ENCODE results near the gene DMAP1.
"Not testable (repeated sequence)": the region's sequence is repeated elsewhere in the genome, so short reads cannot be mapped to it uniquely, and the experiment has no call there.

DMAP1 gene

GRCh38 chr1:44213222-44214112, at the start of gene DMAP1:
TSS of gene DMAP1 (plus strand) at chr1:44213471. CDS start at chr1:44213754, 283 bp downstream.
- DNase-seq = peak; percentile 95

GRCh38 chr1:44168520-44169098, 44.7 kb upstream of the DMAP1 start:
- DNase-seq = peak; percentile 40

- no peak for DNase-seq
These were observed 42.9 kb upstream of the DMAP1 start for GRCh38 chr1:44170281-44170823.

- no peak for DNase-seq
These were observed 38.6 kb upstream of the DMAP1 start for GRCh38 chr1:44174630-44175029.

GRCh38 chr1:44200336-44200735, 12.9 kb upstream of the DMAP1 start:
- DNase-seq = no peak

GRCh38 chr1:44206545-44206944, 6.7 kb upstream of the DMAP1 start:
- not testable (repeated sequence) for DNase-seq

GRCh38 chr1:44208226-44208625, 5.0 kb upstream of the DMAP1 start:
- DNase-seq = no peak

GRCh38 chr1:44210595-44210994, 2.7 kb upstream of the DMAP1 start:
- no peak for DNase-seq

GRCh38 chr1:44212355-44213221, 683 bp upstream of the DMAP1 start:
- DNase-seq = peak; percentile 43

GRCh38 chr1:44217809-44218410, 4.6 kb downstream of the DMAP1 start:
- peak; percentile 89 for DNase-seq

- DNase-seq = no peak
These were observed 5.4 kb downstream of the DMAP1 start for GRCh38 chr1:44218503-44219300.

- DNase-seq = no peak
These were observed 6.0 kb downstream of the DMAP1 start for GRCh38 chr1:44219301-44219626.

- no peak for DNase-seq
These were observed 6.9 kb downstream of the DMAP1 start for GRCh38 chr1:44220001-44220751.

GRCh38 chr1:44220755-44221154, 7.5 kb downstream of the DMAP1 start:
- no peak for DNase-seq

GRCh38 chr1:44221769-44222168, 8.5 kb downstream of the DMAP1 start:
- DNase-seq = no peak

- no peak for DNase-seq
These were observed 9.3 kb downstream of the DMAP1 start for GRCh38 chr1:44222397-44223186.

- peak; percentile 16 for DNase-seq
These were observed 9.9 kb downstream of the DMAP1 start for GRCh38 chr1:44223187-44223610.

GRCh38 chr1:44225761-44226160, 12.5 kb downstream of the DMAP1 start:
- DNase-seq = no peak

- DNase-seq = peak; percentile 87
These were observed 13.9 kb downstream of the DMAP1 start for GRCh38 chr1:44227211-44227610.

- no peak for DNase-seq
These were observed 14.9 kb downstream of the DMAP1 start for GRCh38 chr1:44228218-44228617.

Data from hematopoietic multipotent progenitor cell treated with erythropoietin and hydrocortisone succinate and interleukin-3 and kit ligand, for 6 days (in vitro differentiated cells).